HepG2 (cell line): ENCODE measurements around the gene MAP3K19. TPM values are rescaled to one million over a fixed set of nuclear protein-coding genes. Genes with fewer than 3 reads are reported as not detected.
A peak's percentile ranks its signal among the peaks of the same experiment; 100 is the strongest.

Experiments
- ATAC-seq: fragments of 200-7000 bp; cut with Tn5 transposase; 3 replicates; pipeline ENCODE4 v1.9.1; 2020; ENCODE audit warnings: mild to moderate bottlenecking, moderate library complexity
- BruUV-seq: library from RNA; stranded (reverse); fragments of 400-500 nt; replicated peaks from 2 replicates; lab custom pipeline; 2021; lab: Mats Ljungman, UMichigan
- CTCF ChIA-PET: fragments of 300-600 bp; formaldehyde crosslinking; extraction: SDS; loops from one replicate; lab custom pipeline; 2021; ENCODE audit warnings: low total read pairs, inconsistent platforms, low intra/inter-chr PET ratio; lab: Yijun Ruan, JAX
- POLR2A ChIA-PET: fragments of 350-600 bp; sonication (Branson Sonifier 250); formaldehyde crosslinking; loops from one replicate; lab custom pipeline; 2020; ENCODE audit warnings: antibody characterized with exemption, inconsistent platforms; lab: Yijun Ruan, JAX
- DNase-seq: peaks from one replicate; pipeline ENCODE4 v3.0.0-alpha.2; 2015; ENCODE audit warnings: low spot score
- FAIRE-seq: peaks from 3 replicates; lab custom pipeline; 2011; peaks lifted over from hg19 to GRCh38; lab: Jason Lieb, UNC
- H2AFZ ChIP-seq: one replicate; pipeline ENCODE4 v1.6.1; 2011; ENCODE audit warnings: low read length, inconsistent platforms
- H3K27ac ChIP-seq: fragments of 300-600 bp; 3 replicates; pipeline ENCODE4 v1.8.0; 2011; ENCODE audit warnings: mixed run types, mild to moderate bottlenecking, mixed read lengths, low read length, inconsistent platforms; ENCODE audit not compliant: insufficient read depth; ENCODE audit errors: extremely low read length
- H3K27me3 ChIP-seq, 2 experiments: fragments of 200-600 bp in 1 of 2; 2 replicates in 1 of 2; 3 replicates in 1 of 2; pipeline versions ENCODE4 v1.6.0 to v1.8.0; 2011; ENCODE audit warnings: low read length in 2 of 2, mild to moderate bottlenecking in 2 of 2, moderate library complexity in 2 of 2, inconsistent platforms in 1 of 2; ENCODE audit not compliant: insufficient read depth in 2 of 2, control insufficient read depth in 1 of 2
- H3K36me3 ChIP-seq, 2 experiments: fragments of 200-600 bp in 1 of 2; replicated peaks in 1 of 2; 2 replicates in 1 of 2; 3 replicates in 1 of 2; pipeline versions ENCODE4 v1.5.1 to v1.8.0; 2011; ENCODE audit warnings: low read length in 2 of 2, inconsistent platforms in 1 of 2; ENCODE audit not compliant: insufficient read depth in 2 of 2, control insufficient read depth in 1 of 2
- H3K4me1 ChIP-seq: 2 replicates; pipeline ENCODE4 v1.5.1; 2012; ENCODE audit warnings: low read length, inconsistent platforms; ENCODE audit not compliant: insufficient read depth
- H3K4me2 ChIP-seq: 2 replicates; pipeline ENCODE4 v1.6.0; 2011; ENCODE audit warnings: low read depth, low read length, inconsistent platforms
- H3K4me3 ChIP-seq, 3 experiments: fragments of 200-600 bp in 1 of 3; sonication (generic), shearing (Covaris generic) in 1 of 3; replicated peaks in 1 of 3; 2 replicates each; pipeline ENCODE4 v1.5.1; 2011 to 2016; ENCODE audit warnings: low read length in 3 of 3, inconsistent platforms in 2 of 3, low read depth in 2 of 3, mild to moderate bottlenecking in 2 of 3, control low read depth in 1 of 3, mixed read lengths in 1 of 3; ENCODE audit not compliant: insufficient read depth in 1 of 3
- H3K79me2 ChIP-seq: one replicate; pipeline ENCODE4 v1.6.1; 2011; ENCODE audit warnings: low read length, inconsistent platforms; ENCODE audit not compliant: insufficient read depth
- H3K9ac ChIP-seq: 2 replicates; pipeline ENCODE4 v1.6.0; 2011; ENCODE audit warnings: mild to moderate bottlenecking, low read depth, low read length, inconsistent platforms; ENCODE audit not compliant: insufficient read depth
- H3K9me3 ChIP-seq: 2 replicates; pipeline ENCODE4 v1.5.1; 2012; ENCODE audit warnings: mild to moderate bottlenecking, low read length
- H4K20me1 ChIP-seq: 2 replicates; pipeline ENCODE4 v1.6.0; 2011; ENCODE audit warnings: inconsistent platforms, mild to moderate bottlenecking, low read length, moderate library complexity; ENCODE audit not compliant: insufficient read depth
- CBX5 ChIP-seq: sonication (generic); formaldehyde crosslinking; IDR thresholded peaks from 2 replicates; pipeline ENCODE4 v1.4.0; 2020; ENCODE audit warnings: missing genetic modification reagents, borderline replicate concordance
- CTCF ChIP-seq: sonication (generic); formaldehyde crosslinking; IDR thresholded peaks from 2 replicates; pipeline ENCODE4 v1.5.0; 2020; ENCODE audit warnings: mild to moderate bottlenecking, missing genetic modification reagents, moderate library complexity
- ZBTB20 ChIP-seq: sonication (generic); formaldehyde crosslinking; IDR thresholded peaks from 2 replicates; pipeline ENCODE4 v1.8.1; 2023; ENCODE audit warnings: missing genetic modification reagents, low read depth, mild to moderate bottlenecking, borderline replicate concordance
- ZNF660 ChIP-seq: sonication (generic); formaldehyde crosslinking; IDR thresholded peaks from 2 replicates; pipeline ENCODE4 v1.5.1; 2020; ENCODE audit warnings: mild to moderate bottlenecking, low read depth, missing genetic modification reagents, borderline replicate concordance
- WGBS: methylation state at CpG from one replicate; pipeline ENCODE4 v1.1.6; 2017; ENCODE audit warnings: low lambda C conversion rate; 5-methylcytosine and 5-hydroxymethylcytosine counted together
- in situ Hi-C: cut with HindIII; loops from 2 replicates; pipeline ENCODE4 v1.10.0; 2017; ENCODE audit warnings: low pct_unique_long_range_greater_than_20kb; ENCODE audit not compliant: extremely low pct_ligation_motif_present
- intact Hi-C: fragments of 100-400 bp; cut with micrococcal nuclease; formaldehyde crosslinking; loops from one replicate; pipeline ENCODE4 v1.10.0; 2022; ENCODE audit not compliant: unreplicated experiment
- polyA plus RNA-seq, 8 experiments: library from polyadenylated mRNA; depleted of rRNA in 3 of 8; stranded (reverse) in 7 of 8; unstranded in 1 of 8; fragments of >200 nt; fragmentation: Illumina TruSeq in 4 of 8; extraction: Trizol in 4 of 8; gene quantifications; 2 replicates each; pipeline versions ENCODE4 v1.2.1 to v1.2.3, GENCODE V29; 2011 to 2016; ENCODE audit warnings: low read depth in 4 of 8, missing spikeins in 1 of 8, mixed read lengths in 1 of 8; ENCODE audit not compliant: insufficient read depth in 1 of 8
- total RNA-seq, 5 experiments: library from RNA; depleted of rRNA; stranded (reverse); fragments of >200 nt; fragmentation: Illumina TruSeq; extraction: Trizol; gene quantifications; 2 replicates each; pipeline ENCODE4 v1.2.3, GENCODE V29; 2016; ENCODE audit warnings: low read depth in 1 of 5

Gene MAP3K19
- total and polyA plus RNA-seq, 2 of the 13 experiments (the other 11 are each of a cell fraction or from before 2014, with no cell fraction given), result not detected

GRCh38 chr2:134975281-134976009 is 71.8 kb downstream of the MAP3K19 start:
- Histone ChIP-seq H3K27me3 (no peaks in the 10 kb centered on the region; a peak in 2 of 5 replicates), H3K4me1 (no peaks in the 10 kb centered on the region), H3K9ac (no peak overlapping the region), H3K36me3 (no peaks in the 10 kb centered on the region), H3K79me2 (no peaks in the 10 kb centered on the region), H3K9me3 (peaks cover 10% of the 10 kb centered on the region; the same call in 1 of the 2 replicates), H2AFZ (no peak overlapping the region), H4K20me1 (no peaks in the 10 kb centered on the region), H3K27ac (no peak overlapping the region), H3K4me2 (no peak overlapping the region), H3K4me3 (no peak overlapping the region)
- ChIA-PET POLR2A (no interaction called here), CTCF (no interaction called here)
- 22% methylated on average over 5 of the region's 6 CpGs for WGBS
- DNase-seq (no peak), ATAC-seq (peak; percentile 82), FAIRE-seq (no peak)
- in situ Hi-C loops, result no loop called here
- no TSS peak for BruUV-seq
- intact Hi-C loops, result no loop called here
- TF ChIP-seq ZNF660 (CRISPR knock-in tag) (no peak), CBX5 (CRISPR knock-in tag) (no peak), CTCF (CRISPR knock-in tag) (peak; percentile 13; the same call in 1 of the 2 replicates), ZBTB20 (CRISPR knock-in tag) (no peak)
